ENCODE data around the gene NR3C1. TPM values are rescaled to one million over a fixed set of nuclear protein-coding genes. Genes with fewer than 3 reads are reported as not detected.
A peak's percentile ranks its signal among the peaks of the same experiment; 100 is the strongest.

The NR3C1 gene
- polyA plus RNA-seq, 6 donors from 2014 or later, result 87.7 to 150 (median 106) TPM

- H3K27ac Mint-ChIP-seq, result peak overlapping the region in 4 of 6 donors; percentile 3 to 68 (median 41)
- H3K4me3 Mint-ChIP-seq, result peak overlapping the region in 1 of 8 donors; percentile 22
- H3K4me1 Mint-ChIP-seq, result peaks cover 18 to 19% (median 18%) of the 10 kb centered on the region in 3 donors
- H3K27me3 Mint-ChIP-seq, result no peaks in the 10 kb centered on the region
- no peaks in the 10 kb centered on the region for H3K36me3 Mint-ChIP-seq
- no peak for DNase-seq
- ATAC-seq (ENCODE audit: low read depth in 2 of 2), result peak; percentile 53 to 65
- no peaks in the 10 kb centered on the region for H3K9me3 Mint-ChIP-seq
Observed at GRCh38 chr5:143413958-143414669, 10.6 kb upstream of the NR3C1 start.

- H3K4me1 Mint-ChIP-seq, result peaks cover 13 to 18% (median 16%) of the 10 kb centered on the region in 3 donors
- no peak overlapping the region for H3K4me3 Mint-ChIP-seq
- no peak overlapping the region for H3K27ac Mint-ChIP-seq
Observed at GRCh38 chr5:143412661-143413342, 9.3 kb upstream of the NR3C1 start.

GRCh38 chr5:143409926-143410325 lies 6.4 kb upstream of the NR3C1 start:
- DNase-seq (no peak), ATAC-seq (ENCODE audit: low read depth in 2 of 2) (no peak)
- H3K4me1 Mint-ChIP-seq, result peaks cover 17 to 27% (median 24%) of the 10 kb centered on the region in 3 donors
- no peak overlapping the region for H3K27ac Mint-ChIP-seq
- peak overlapping the region in 2 of 8 donors; percentile 36 to 37 for H3K4me3 Mint-ChIP-seq
- H3K9me3 Mint-ChIP-seq, result peaks cover 0 to 6% (median 0%) of the 10 kb centered on the region in 7 donors
- H3K27me3 Mint-ChIP-seq, result no peaks in the 10 kb centered on the region
- H3K36me3 Mint-ChIP-seq, result no peaks in the 10 kb centered on the region

More at GRCh38 chr5:143412661-143413342, 9.3 kb upstream of the NR3C1 start:
- no peaks in the 10 kb centered on the region for H3K9me3 Mint-ChIP-seq
- H3K27me3 Mint-ChIP-seq, result no peaks in the 10 kb centered on the region
- no peaks in the 10 kb centered on the region for H3K36me3 Mint-ChIP-seq
- ATAC-seq (ENCODE audit: low read depth in 2 of 2) (no peak), DNase-seq (no peak)

- Mint-ChIP-seq H3K4me3 (peak overlapping the region in 6 of 8 donors; percentile 47 to 98 (median 72)), H3K27me3 (no peaks in the 10 kb centered on the region), H3K4me1 (peaks cover 12 to 18% (median 16%) of the 10 kb centered on the region in 3 donors), H3K27ac (peak overlapping the region in 2 of 6 donors; percentile 88 to 99), H3K36me3 (no peaks in the 10 kb centered on the region), H3K9me3 (peaks cover 0 to 6% (median 0%) of the 10 kb centered on the region in 7 donors)
- ATAC-seq (ENCODE audit: low read depth in 2 of 2), result no peak
- no peak for DNase-seq
Observed at GRCh38 chr5:143406408-143406807, 2.9 kb upstream of the NR3C1 start.

- peaks cover 0 to 6% (median 0%) of the 10 kb centered on the region in 7 donors for H3K9me3 Mint-ChIP-seq
- DNase-seq, result no peak
- ATAC-seq (ENCODE audit: low read depth in 2 of 2), result no peak
- no peaks in the 10 kb centered on the region for H3K36me3 Mint-ChIP-seq
- peak overlapping the region; percentile 94 to 99 (median 98) for H3K4me3 Mint-ChIP-seq
- H3K27me3 Mint-ChIP-seq, result no peaks in the 10 kb centered on the region
- peaks cover 19 to 25% (median 22%) of the 10 kb centered on the region in 3 donors for H3K4me1 Mint-ChIP-seq
- peak overlapping the region; percentile 98 to 99 (median 99) for H3K27ac Mint-ChIP-seq
Observed at GRCh38 chr5:143405849-143406098, 2.3 kb upstream of the NR3C1 start.

GRCh38 chr5:143405063-143405848 lies 1.8 kb upstream of the NR3C1 start:
- H3K27ac Mint-ChIP-seq, result peak overlapping the region; percentile 98 to 99 (median 99)
- peaks cover 2 to 3% of the 10 kb centered on the region in 2 donors for H3K36me3 Mint-ChIP-seq
- no peaks in the 10 kb centered on the region for H3K27me3 Mint-ChIP-seq
- peaks cover 24 to 30% (median 28%) of the 10 kb centered on the region in 3 donors for H3K4me1 Mint-ChIP-seq
- peak; percentile 90 for DNase-seq
- peaks cover 0 to 6% (median 0%) of the 10 kb centered on the region in 7 donors for H3K9me3 Mint-ChIP-seq
- H3K4me3 Mint-ChIP-seq, result peak overlapping the region; percentile 94 to 99 (median 98)
- ATAC-seq (ENCODE audit: low read depth in 2 of 2), result peak; percentile 31

GRCh38 chr5:143404416-143405062 lies 1.1 kb upstream of the NR3C1 start:
- Mint-ChIP-seq H3K4me3 (peak overlapping the region; percentile 94 to 99 (median 98)), H3K4me1 (peaks cover 31 to 37% (median 35%) of the 10 kb centered on the region in 3 donors), H3K27ac (peak overlapping the region; percentile 98 to 99 (median 99)), H3K9me3 (peaks cover 0 to 6% (median 0%) of the 10 kb centered on the region in 7 donors), H3K27me3 (no peaks in the 10 kb centered on the region), H3K36me3 (peaks cover 8 to 10% of the 10 kb centered on the region in 2 donors)
- DNase-seq (peak; percentile 78), ATAC-seq (ENCODE audit: low read depth in 2 of 2) (peak; percentile 34 to 37)

GRCh38 chr5:143403334-143403592 lies 223 bp downstream of the NR3C1 start:
- Mint-ChIP-seq H3K9me3 (peaks cover 0 to 6% (median 0%) of the 10 kb centered on the region in 7 donors), H3K27ac (peak overlapping the region; percentile 76 to 99 (median 91)), H3K4me1 (peaks cover 36 to 50% (median 46%) of the 10 kb centered on the region in 3 donors), H3K4me3 (peak overlapping the region; percentile 85 to 98 (median 94)), H3K36me3 (peaks cover 8 to 21% of the 10 kb centered on the region in 2 donors), H3K27me3 (no peaks in the 10 kb centered on the region)
- ATAC-seq (ENCODE audit: low read depth in 2 of 2) (peak; percentile 29), DNase-seq (peak; percentile 89)

GRCh38 chr5:143402553-143403333 lies 743 bp downstream of the NR3C1 start:
- Mint-ChIP-seq H3K36me3 (peaks cover 8 to 21% of the 10 kb centered on the region in 2 donors), H3K27ac (peak overlapping the region; percentile 85 to 99 (median 96)), H3K27me3 (no peaks in the 10 kb centered on the region), H3K4me1 (peaks cover 36 to 53% (median 46%) of the 10 kb centered on the region in 3 donors), H3K9me3 (peaks cover 0 to 6% (median 0%) of the 10 kb centered on the region in 7 donors), H3K4me3 (peak overlapping the region; percentile 85 to 98 (median 94))
- DNase-seq (peak; percentile 62), ATAC-seq (ENCODE audit: low read depth in 2 of 2) (peak; percentile 2 to 4)

GRCh38 chr5:143402017-143402552 lies 1.4 kb downstream of the NR3C1 start:
- peak overlapping the region; percentile 85 to 98 (median 94) for H3K4me3 Mint-ChIP-seq
- peak overlapping the region; percentile 85 to 99 (median 96) for H3K27ac Mint-ChIP-seq
- no peak for ATAC-seq (ENCODE audit: low read depth in 2 of 2)
- H3K27me3 Mint-ChIP-seq, result no peaks in the 10 kb centered on the region
- H3K36me3 Mint-ChIP-seq, result peaks cover 8 to 21% of the 10 kb centered on the region in 2 donors
- peaks cover 39 to 59% (median 46%) of the 10 kb centered on the region in 3 donors for H3K4me1 Mint-ChIP-seq
- H3K9me3 Mint-ChIP-seq, result peaks cover 0 to 6% (median 0%) of the 10 kb centered on the region in 7 donors
- DNase-seq, result no peak

GRCh38 chr5:143401227-143402016 lies 2.1 kb downstream of the NR3C1 start:
- Mint-ChIP-seq H3K27me3 (no peaks in the 10 kb centered on the region), H3K4me3 (peak overlapping the region; percentile 85 to 98 (median 94)), H3K27ac (peak overlapping the region in 4 of 6 donors; percentile 51 to 99 (median 96)), H3K36me3 (peaks cover 8 to 21% of the 10 kb centered on the region in 2 donors), H3K9me3 (peaks cover 0 to 6% (median 0%) of the 10 kb centered on the region in 7 donors), H3K4me1 (peaks cover 44 to 66% (median 51%) of the 10 kb centered on the region in 3 donors)
- ATAC-seq (ENCODE audit: low read depth in 2 of 2), result no peak
- no peak for DNase-seq

Data from naive B cell (primary cell).